Measurements from ENCODE around the gene POLR3A. TPM values are rescaled to one million over a fixed set of nuclear protein-coding genes. Genes with fewer than 3 reads are reported as not detected.

Gene POLR3A
- total and polyA plus RNA-seq, 2 experiments from 2014 or later, result 16.8 to 19.5 TPM

- Histone ChIP-seq H3K9me3 (ENCODE audit: low read depth) (no peaks in the 10 kb centered on the region), H3K4me3 (peak overlapping the region; percentile 76), H3K36me3 (no peaks in the 10 kb centered on the region), H3K27me3 (no peaks in the 10 kb centered on the region), H3K4me1 (ENCODE audit: low read depth) (peaks cover 16% of the 10 kb centered on the region), H3K27ac (no peak overlapping the region)
- TF ChIP-seq CTCF (IDR thresholded peaks at IDR 0.05; ENCODE audit: low read depth, low read length), result no peak
- peak in 1 of 2 donors; percentile 46 for DNase-seq (ENCODE audit: low read depth in 1 of 2, low spot score in 1 of 2)
These were observed 103.9 kb downstream of the POLR3A start for GRCh38 chr10:77925410-77925794.

GRCh38 chr10:77922566-77923179 lies 106.6 kb downstream of the POLR3A start:
- Histone ChIP-seq H3K27me3 (no peaks in the 10 kb centered on the region), H3K4me1 (ENCODE audit: low read depth) (peaks cover 16% of the 10 kb centered on the region), H3K27ac (no peak overlapping the region), H3K4me3 (no peak overlapping the region), H3K9me3 (ENCODE audit: low read depth) (no peaks in the 10 kb centered on the region), H3K36me3 (no peaks in the 10 kb centered on the region)
- no peak for DNase-seq (ENCODE audit: low read depth in 1 of 2, low spot score in 1 of 2)
- TF ChIP-seq CTCF (IDR thresholded peaks at IDR 0.05; ENCODE audit: low read depth, low read length), result no peak

GRCh38 chr10:77922055-77922454 lies 107.3 kb downstream of the POLR3A start:
- peaks cover 16% of the 10 kb centered on the region for H3K4me1 ChIP-seq (ENCODE audit: low read depth)
- H3K27ac ChIP-seq, result no peak overlapping the region
- no peak overlapping the region for H3K4me3 ChIP-seq
- DNase-seq (ENCODE audit: low read depth in 1 of 2, low spot score in 1 of 2), result no peak
- H3K36me3 ChIP-seq, result no peaks in the 10 kb centered on the region
- TF ChIP-seq CTCF (IDR thresholded peaks at IDR 0.05; ENCODE audit: low read depth, low read length), result no peak
- no peaks in the 10 kb centered on the region for H3K9me3 ChIP-seq (ENCODE audit: low read depth)
- H3K27me3 ChIP-seq, result no peaks in the 10 kb centered on the region

- no peak for TF ChIP-seq CTCF (IDR thresholded peaks at IDR 0.05; ENCODE audit: low read depth, low read length)
- DNase-seq (ENCODE audit: low read depth in 1 of 2, low spot score in 1 of 2), result no peak
- Histone ChIP-seq H3K27ac (no peak overlapping the region), H3K27me3 (no peaks in the 10 kb centered on the region), H3K36me3 (no peaks in the 10 kb centered on the region), H3K4me1 (ENCODE audit: low read depth) (peaks cover 16% of the 10 kb centered on the region), H3K9me3 (ENCODE audit: low read depth) (no peaks in the 10 kb centered on the region), H3K4me3 (no peak overlapping the region)
These were observed 107.9 kb downstream of the POLR3A start for GRCh38 chr10:77921395-77921794.

- Histone ChIP-seq H3K9me3 (ENCODE audit: low read depth) (no peaks in the 10 kb centered on the region), H3K4me3 (no peak overlapping the region), H3K4me1 (ENCODE audit: low read depth) (peaks cover 15% of the 10 kb centered on the region), H3K27me3 (no peaks in the 10 kb centered on the region), H3K36me3 (no peaks in the 10 kb centered on the region), H3K27ac (no peak overlapping the region)
- DNase-seq (ENCODE audit: low read depth in 1 of 2, low spot score in 1 of 2), result no peak
- TF ChIP-seq CTCF (IDR thresholded peaks at IDR 0.05; ENCODE audit: low read depth, low read length), result no peak
These were observed 108.8 kb downstream of the POLR3A start for GRCh38 chr10:77920495-77920894.

Data from cardiac muscle cell (in vitro differentiated cells and primary cell).